OCI-LY7 (cell line): Measurements from ENCODE around the gene YIPF5. TPM values are rescaled to one million over a fixed set of nuclear protein-coding genes. Genes with fewer than 3 reads are reported as not detected.

Source experiments
- BruUV-seq: library from RNA; stranded (reverse); fragments of 400-500 nt; replicated peaks from 2 replicates; lab custom pipeline; 2021; lab: Mats Ljungman, UMichigan
- CTCF ChIA-PET: fragments of 300-600 bp; sonication (Branson Sonifier 250); formaldehyde crosslinking; loops from one replicate; lab custom pipeline; 2022; ENCODE audit warnings: antibody characterized with exemption; ENCODE audit not compliant: unreplicated experiment; lab: Charles Lee
- POLR2A ChIA-PET: fragments of 300-600 bp; sonication (Branson Sonifier 250); formaldehyde crosslinking; loops from one replicate; lab custom pipeline; 2022; ENCODE audit warnings: antibody characterized with exemption; lab: Charles Lee
- DNase-seq: peaks from one replicate; pipeline ENCODE4 v3.0.0-alpha.2; 2015; ENCODE audit warnings: low spot score
- H2AFZ ChIP-seq: fragments of 200-600 bp; sonication (generic), shearing (Covaris generic); 2 replicates; pipeline ENCODE4 v1.6.1; 2014; ENCODE audit warnings: mild to moderate bottlenecking, antibody characterized with exemption, low read length, moderate library complexity
- H3K27ac ChIP-seq: fragments of 200-600 bp; sonication (generic); 2 replicates; pipeline ENCODE4 v1.5.1; 2014; ENCODE audit warnings: mixed run types, low read depth, mild to moderate bottlenecking, moderate library complexity, low read length, inconsistent platforms; ENCODE audit not compliant: poor library complexity, severe bottlenecking
- H3K36me3 ChIP-seq: fragments of 200-600 bp; sonication (generic); 2 replicates; pipeline ENCODE4 v1.6.1; 2014; ENCODE audit warnings: mild to moderate bottlenecking, antibody characterized with exemption, low read length, moderate library complexity, mixed read lengths; ENCODE audit not compliant: insufficient read depth
- H3K4me1 ChIP-seq: fragments of 200-600 bp; sonication (generic); 2 replicates; pipeline ENCODE4 v1.5.1; 2014; ENCODE audit warnings: mild to moderate bottlenecking, low read length; ENCODE audit not compliant: insufficient read depth, poor library complexity, severe bottlenecking
- H3K4me2 ChIP-seq: fragments of 200-600 bp; sonication (generic); 2 replicates; pipeline ENCODE4 v1.6.1; 2014; ENCODE audit warnings: mild to moderate bottlenecking, low read length
- H3K4me3 ChIP-seq: fragments of 200-600 bp; sonication (generic); 2 replicates; pipeline ENCODE4 v1.5.1; 2014; ENCODE audit warnings: mild to moderate bottlenecking, low read depth, low read length; ENCODE audit not compliant: poor library complexity, severe bottlenecking
- H3K79me2 ChIP-seq: fragments of 200-600 bp; sonication (generic); 2 replicates; pipeline ENCODE4 v1.6.1; 2016; ENCODE audit warnings: low read depth, mild to moderate bottlenecking, low read length, moderate library complexity, mixed read lengths; ENCODE audit not compliant: insufficient read depth
- H3K9me2 ChIP-seq: fragments of 200-600 bp; sonication (generic); 2 replicates; pipeline ENCODE4 v1.6.1; 2016; ENCODE audit warnings: mild to moderate bottlenecking, low read length, mixed read lengths; ENCODE audit not compliant: insufficient read depth
- H3K9me3 ChIP-seq: fragments of 200-600 bp; sonication (generic); 2 replicates; pipeline ENCODE4 v1.6.1; 2014; ENCODE audit warnings: mild to moderate bottlenecking, mixed run types, low read length, mixed read lengths
- H4K20me1 ChIP-seq: fragments of 200-600 bp; sonication (generic); 2 replicates; pipeline ENCODE4 v1.6.1; 2014; ENCODE audit warnings: mild to moderate bottlenecking, antibody characterized with exemption, low read length, moderate library complexity, mixed read lengths; ENCODE audit not compliant: insufficient read depth
- CTCF ChIP-seq: fragments of 200-600 bp; sonication (generic); conservative IDR thresholded peaks from 2 replicates; pipeline ENCODE4 v1.5.1; 2014; ENCODE audit warnings: mild to moderate bottlenecking, antibody characterized with exemption, low read length, moderate library complexity, mixed read lengths
- EZH2phosphoT487 ChIP-seq: fragments of 200-600 bp; sonication (generic); IDR thresholded peaks from 2 replicates; pipeline ENCODE4 v1.6.1; 2018; ENCODE audit warnings: low read depth, borderline replicate concordance, mild to moderate bottlenecking, mixed run types, antibody characterized with exemption, low read length, moderate library complexity, mixed read lengths
- intact Hi-C: fragments of 100-400 bp; cut with micrococcal nuclease; formaldehyde crosslinking; loops from one replicate; pipeline ENCODE4 v1.10.0; 2022; ENCODE audit not compliant: unreplicated experiment
- total RNA-seq, 2 experiments: library from RNA; depleted of rRNA in 1 of 2; stranded (reverse); fragments of >200 nt in 1 of 2; shearing (Covaris generic) in 1 of 2; gene quantifications; 2 replicates each; pipeline ENCODE4 v1.2.3, GENCODE V29; 2014 to 2022

YIPF5 gene
- total RNA-seq, 2 experiments from 2014 or later = 11.9 to 23.1 TPM

- Histone ChIP-seq H3K9me2 (no peaks in the 10 kb centered on the region), H3K79me2 (no peaks in the 10 kb centered on the region), H3K9me3 (no peaks in the 10 kb centered on the region), H4K20me1 (no peaks in the 10 kb centered on the region), H3K4me1 (no peaks in the 10 kb centered on the region), H3K4me2 (no peak overlapping the region), H3K4me3 (no peak overlapping the region), H2AFZ (no peak overlapping the region), H3K36me3 (no peaks in the 10 kb centered on the region), H3K27ac (no peak overlapping the region)
- intact Hi-C loops = no loop called here
- POLR2A ChIA-PET = interaction anchor here (1.0 to 2.0 kb wide), 3 partner anchors 10 to 110 kb away, joined by 3 to 4 read pairs (median 4); no protein-coding TSS in a partner anchor
- TF ChIP-seq EZH2phosphoT487 (no peak), CTCF (no peak)
- BruUV-seq = no TSS peak
- DNase-seq = no peak
- CTCF ChIA-PET = no interaction called here
These were observed 47.8 kb downstream of the YIPF5 start for GRCh38 chr5:144122641-144123040.

- H3K4me3 ChIP-seq = no peak overlapping the region
- no peaks in the 10 kb centered on the region for H4K20me1 ChIP-seq
- H3K9me2 ChIP-seq = no peaks in the 10 kb centered on the region
- no peaks in the 10 kb centered on the region for H3K36me3 ChIP-seq
- intact Hi-C loops = no loop called here
- no peak for DNase-seq
- no peak overlapping the region for H3K27ac ChIP-seq
- ChIA-PET CTCF (no interaction called here), POLR2A (interaction anchor here (1.0 to 2.0 kb wide), 3 partner anchors 10 to 110 kb away, joined by 3 to 4 read pairs (median 4); no protein-coding TSS in a partner anchor)
- no peaks in the 10 kb centered on the region for H3K9me3 ChIP-seq
- no TSS peak for BruUV-seq
- H3K4me2 ChIP-seq = no peak overlapping the region
- no peak for TF ChIP-seq EZH2phosphoT487
- TF ChIP-seq CTCF = no peak
- H3K79me2 ChIP-seq = no peaks in the 10 kb centered on the region
- no peaks in the 10 kb centered on the region for H3K4me1 ChIP-seq
- no peak overlapping the region for H2AFZ ChIP-seq
These were observed 48.4 kb downstream of the YIPF5 start for GRCh38 chr5:144122081-144122480.

DNA sequence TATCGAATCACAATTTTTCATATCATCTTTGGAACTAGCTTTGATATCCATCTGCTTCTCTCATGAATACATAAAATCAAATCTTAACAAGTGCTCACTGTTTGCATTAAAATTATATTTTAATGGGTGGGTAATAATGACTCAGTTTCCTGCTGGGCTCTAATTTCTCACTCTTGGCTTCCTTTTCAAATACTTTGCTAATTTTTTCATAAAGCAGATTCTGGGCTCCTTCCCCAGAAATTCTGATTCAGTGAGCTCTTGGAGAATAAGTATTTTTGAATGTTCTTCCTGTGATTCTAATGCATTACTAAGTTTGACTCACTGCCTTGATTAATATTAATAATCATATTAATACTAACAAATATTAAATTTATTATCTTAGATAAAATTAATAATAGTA, 48.9 kb downstream of the YIPF5 start:
- Histone ChIP-seq H3K9me3 (no peaks in the 10 kb centered on the region), H3K27ac (no peak overlapping the region), H3K4me2 (no peak overlapping the region), H4K20me1 (no peaks in the 10 kb centered on the region), H3K79me2 (no peaks in the 10 kb centered on the region), H3K36me3 (no peaks in the 10 kb centered on the region), H3K4me3 (no peak overlapping the region), H2AFZ (no peak overlapping the region), H3K9me2 (no peaks in the 10 kb centered on the region), H3K4me1 (no peaks in the 10 kb centered on the region)
- intact Hi-C loops = no loop called here
- ChIA-PET CTCF (no interaction called here), POLR2A (interaction anchor here (0.6 to 2.0 kb wide), 8 partner anchors 9 to 1637 kb away, joined by 3 to 9 read pairs (median 4); no protein-coding TSS in a partner anchor)
- BruUV-seq = no TSS peak
- TF ChIP-seq EZH2phosphoT487 = no peak
- TF ChIP-seq CTCF = no peak
- DNase-seq = no peak
